ENCODE measurements around the gene SDS.

Gene SDS

DNA sequence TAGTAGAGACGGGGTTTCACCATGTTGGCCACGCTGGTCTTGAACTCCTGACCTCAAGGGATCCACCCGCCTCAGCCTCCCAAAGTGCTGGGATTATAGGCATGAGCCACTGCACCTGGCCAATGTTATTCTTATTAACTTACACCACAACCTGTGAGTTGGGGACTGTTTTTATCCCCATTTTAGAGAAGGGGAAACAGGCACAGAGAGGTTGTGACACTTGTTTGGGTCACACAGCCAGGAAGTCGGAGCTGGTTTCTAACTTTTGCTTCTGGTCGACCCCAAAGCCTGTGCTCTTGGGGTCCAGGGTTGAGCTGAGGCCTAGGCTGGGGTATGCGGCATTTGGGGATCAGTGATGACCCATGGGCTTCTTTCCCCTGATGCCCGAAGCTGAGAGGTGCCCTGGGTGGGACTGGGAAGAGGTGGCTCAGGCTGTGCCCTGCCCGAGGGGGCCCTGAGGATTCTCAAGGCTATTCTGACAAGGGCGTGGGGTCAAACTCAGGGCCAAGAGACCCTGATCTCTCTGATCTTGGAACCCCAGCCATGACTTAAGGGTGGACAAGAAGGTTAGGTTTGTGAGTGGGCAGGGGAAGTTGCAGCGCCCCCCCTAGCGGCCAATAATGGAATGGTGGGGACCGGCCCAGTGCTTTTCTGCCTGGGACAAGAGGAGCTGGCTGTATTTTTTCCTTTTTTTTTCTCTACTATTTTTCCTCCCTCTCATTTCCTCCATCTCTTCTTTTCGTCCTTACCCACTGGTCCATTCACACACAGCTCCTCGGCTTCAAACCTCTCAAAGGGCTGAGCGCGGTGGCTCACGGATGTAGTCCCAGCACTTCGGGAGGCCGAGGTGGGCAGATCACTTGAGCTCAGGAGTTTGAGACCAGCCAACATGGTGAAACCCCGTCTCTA is 21.5 kb upstream of the SDS start:
- DNase-seq (ENCODE audit: low read depth in 2 of 2): peak in 1 of 2 donors; percentile 18

DNA sequence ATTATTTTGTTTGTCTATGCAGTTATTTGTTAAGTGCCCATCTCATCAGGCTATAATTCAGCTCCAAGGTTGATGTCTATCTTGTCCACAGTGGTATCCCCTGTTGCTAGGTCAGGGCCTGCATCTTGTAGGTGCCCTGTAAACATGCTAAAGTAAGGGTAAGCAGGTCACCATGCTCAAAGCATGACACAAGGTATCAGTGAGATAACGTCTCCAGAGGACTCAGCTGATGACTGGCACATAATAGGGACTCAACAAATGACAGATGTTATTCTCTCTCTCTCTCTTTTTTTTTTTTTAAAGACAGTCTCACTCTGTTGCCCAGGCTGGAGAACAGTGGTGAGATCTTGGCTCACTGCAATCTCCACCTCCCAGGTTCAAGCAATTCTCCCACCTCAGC is 20.8 kb upstream of the SDS start:
- DNase-seq (ENCODE audit: low read depth in 2 of 2): no peak

DNA sequence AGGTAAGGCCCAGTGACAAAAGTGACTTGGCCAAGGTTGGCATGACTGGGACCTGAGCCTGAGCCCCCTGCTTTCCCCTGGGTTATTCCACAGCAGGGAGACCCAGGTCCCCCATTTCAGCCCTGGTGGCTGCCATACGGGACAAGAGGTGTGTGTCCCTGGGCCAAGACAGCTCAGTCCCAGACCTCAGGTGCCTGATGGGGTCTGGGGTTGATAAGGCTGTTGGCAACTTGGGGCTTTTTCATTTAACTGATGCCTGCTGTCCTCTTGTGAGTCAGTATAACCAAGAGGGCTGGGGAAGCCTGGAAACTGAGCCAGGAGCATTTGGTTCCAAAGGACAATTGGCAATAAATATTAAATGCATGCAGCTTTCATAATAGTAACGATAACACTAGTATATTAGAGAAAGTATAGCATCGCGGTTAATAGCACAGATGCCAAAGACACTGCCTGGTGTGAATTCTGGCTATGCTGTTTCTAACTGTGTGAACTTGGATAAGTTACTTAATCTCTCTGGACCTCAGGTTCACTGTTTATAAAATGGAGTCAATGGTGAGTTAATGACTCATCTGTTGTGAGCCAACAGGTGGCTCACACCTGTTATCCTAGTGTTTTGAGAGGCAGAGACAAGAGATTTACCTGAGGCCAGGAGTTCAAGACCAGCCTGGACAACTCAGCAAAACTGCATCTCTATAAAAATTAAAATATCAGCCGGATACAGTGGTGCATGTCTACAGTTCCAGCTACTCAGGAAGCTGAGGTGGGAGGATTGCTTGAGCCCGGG is 19.4 kb upstream of the SDS start:
- no peak for DNase-seq (ENCODE audit: low read depth in 2 of 2)

DNA sequence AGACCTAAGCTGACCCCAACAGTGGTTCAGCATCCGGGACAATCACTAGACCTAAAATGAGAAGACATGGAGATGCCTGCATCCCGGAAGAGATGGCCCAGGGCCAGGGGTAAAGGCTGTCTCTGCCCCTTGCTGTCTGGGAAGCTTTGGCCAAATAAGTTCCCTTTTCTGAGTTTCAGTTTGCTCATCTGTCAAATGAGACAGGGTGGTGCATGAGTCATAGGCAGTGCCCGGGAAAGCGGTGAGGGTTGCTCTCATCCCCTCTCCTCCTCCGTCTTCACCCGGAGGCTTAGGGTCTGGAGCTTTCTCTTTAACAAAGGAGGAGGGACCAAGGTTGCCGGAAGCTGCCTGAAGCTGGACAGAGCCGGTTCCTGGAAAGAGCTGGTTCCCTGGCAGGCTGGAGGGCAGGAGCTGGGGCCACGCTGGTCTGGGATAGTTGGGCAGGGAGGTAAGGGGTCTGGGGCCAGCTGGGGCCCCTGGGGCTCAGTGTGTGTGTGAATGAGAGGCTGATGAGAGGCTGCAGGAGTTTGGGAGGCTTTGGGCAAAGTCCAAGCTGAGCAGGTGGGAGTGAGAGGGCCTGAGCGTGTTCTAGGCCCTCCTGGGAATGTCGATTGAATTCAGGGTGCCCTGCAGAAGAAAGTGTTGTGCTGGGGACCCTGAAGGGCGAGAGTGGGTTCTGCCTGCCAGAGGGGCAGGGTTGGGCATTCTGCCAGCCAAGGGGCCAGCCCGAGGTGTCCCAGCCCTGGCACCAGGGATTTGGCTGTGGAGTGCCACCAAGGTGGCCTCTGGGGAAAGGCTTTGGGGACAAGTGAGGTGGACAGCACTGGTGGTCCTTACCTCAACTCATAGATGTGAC is 18.6 kb upstream of the SDS start, which contains the start of gene SDSL:
SDSL (plus strand) TSS at position 351 of the 856 bp plus-strand sequence. CDS start 5,603 bp downstream, outside the sequence.
- peak in 1 of 2 donors; percentile 8 for DNase-seq (ENCODE audit: low read depth in 2 of 2)

DNA sequence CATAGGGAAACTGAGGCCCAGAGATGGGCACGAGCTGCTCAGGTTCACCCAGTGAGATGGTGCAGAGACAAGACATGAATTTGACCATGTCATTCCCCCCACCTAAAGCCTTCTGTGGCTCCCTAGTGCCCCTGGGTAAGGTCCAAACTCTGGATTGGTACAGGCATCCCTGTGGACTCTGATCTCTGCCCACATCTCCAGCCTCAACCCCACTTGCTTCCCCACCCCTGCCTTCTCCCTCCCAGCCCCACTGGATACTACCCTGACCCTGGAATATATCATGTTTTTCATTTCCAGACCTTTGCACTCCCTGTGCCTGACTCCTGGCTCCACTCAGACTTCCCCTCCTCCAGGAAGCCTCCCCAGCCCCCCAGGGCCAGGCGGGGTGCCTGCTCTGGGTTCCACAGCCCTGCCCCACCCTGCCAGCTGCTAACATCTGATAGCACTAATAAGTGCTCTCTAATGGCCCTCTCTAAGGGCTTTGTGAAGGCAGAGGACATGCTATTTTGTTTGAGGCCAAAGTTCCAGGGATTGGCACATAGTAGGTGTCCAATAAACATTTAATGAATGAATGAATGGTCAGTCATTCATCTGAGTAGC is 17.4 kb upstream of the SDS start:
- DNase-seq (ENCODE audit: low read depth in 2 of 2): no peak

DNA sequence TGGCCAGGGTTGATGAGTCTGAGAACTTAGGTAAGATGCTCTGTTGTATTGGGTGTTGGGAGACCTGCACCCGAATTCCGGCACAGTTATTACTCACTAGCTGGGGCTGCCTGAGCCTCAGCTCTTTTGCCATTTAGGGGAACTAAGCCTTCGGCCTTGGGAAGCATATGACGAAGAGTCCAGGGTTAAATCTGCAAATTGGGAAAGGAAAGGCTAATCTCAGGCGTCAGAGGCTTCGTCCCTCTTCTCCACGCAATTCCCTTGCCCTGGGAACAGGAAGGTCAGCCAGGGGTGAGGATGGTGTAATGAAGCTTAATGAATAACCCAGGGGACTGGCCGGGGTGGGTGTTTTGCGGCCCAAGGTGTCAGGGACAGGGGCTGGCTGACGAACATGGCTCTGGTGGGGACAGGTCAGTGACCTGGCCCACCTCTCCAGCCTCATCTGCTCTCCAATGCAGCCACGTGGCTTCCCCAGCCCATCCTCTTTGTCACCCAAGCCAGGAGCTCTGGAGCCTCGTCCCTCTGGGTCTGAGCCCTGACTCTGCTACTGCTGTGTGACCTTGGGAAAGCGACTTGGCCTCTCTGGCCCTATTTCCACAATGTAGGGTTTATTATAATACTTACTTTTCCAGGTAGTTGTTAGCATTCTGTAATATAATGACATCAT is 14.7 kb upstream of the SDS start:
- DNase-seq (ENCODE audit: low read depth in 2 of 2): no peak

DNA sequence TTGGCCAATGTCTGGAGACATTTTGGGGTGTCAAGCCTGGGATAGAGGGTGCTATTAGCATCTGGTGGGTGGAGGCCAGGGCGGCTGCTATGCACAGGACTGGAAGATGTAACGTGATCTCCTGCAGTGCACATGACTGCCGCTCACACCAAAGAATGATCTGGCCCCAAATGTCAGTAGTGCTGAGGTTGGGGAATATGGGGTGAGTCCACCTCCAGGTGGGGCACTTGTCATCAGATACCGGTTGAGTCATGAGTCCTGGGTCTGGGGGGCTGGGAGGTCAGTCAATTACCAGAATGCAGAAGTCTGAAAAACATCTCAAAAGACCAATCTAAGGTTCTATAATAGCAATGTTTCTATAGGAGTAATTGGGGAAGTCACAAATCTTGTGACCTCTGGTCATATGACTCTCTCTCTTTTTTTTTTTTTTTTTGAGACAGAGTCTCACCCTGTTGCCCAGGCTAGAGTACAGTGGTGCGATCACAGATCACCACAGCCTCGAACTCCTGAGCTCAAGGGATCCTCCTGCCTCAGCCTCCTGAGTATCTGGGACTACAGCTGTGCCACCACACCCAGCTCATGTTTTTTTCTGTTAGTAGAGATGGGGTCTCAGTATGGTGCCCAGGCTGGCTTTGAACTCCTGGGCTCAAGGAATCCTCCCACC is 12.5 kb upstream of the SDS start:
- DNase-seq (ENCODE audit: low read depth in 2 of 2): no peak

DNA sequence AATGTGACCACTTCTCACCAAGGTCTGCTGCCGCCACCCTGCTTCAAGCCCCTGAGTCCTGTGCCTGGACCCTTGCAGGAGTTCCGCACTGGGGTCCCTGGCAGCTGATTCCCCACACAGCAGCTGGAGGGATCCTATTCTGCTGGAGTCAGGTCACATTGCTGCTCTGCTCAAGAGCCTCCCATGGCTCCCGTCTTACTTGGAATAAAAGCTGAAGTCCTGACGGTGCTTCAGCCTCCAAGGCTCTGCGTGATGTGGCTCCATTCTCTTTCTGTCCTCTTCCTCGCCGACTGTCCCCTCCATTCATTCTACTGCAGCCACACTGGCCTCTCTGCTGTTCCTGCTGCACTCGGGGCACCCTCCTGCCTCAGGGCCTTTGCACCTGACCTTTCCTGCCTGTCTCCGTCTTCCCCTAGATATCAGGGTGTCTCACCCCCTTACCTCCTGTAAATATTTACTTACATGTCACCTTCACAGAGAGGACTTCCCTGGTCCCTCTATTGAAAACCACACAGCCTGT is 10.9 kb upstream of the SDS start:
- DNase-seq (ENCODE audit: low read depth in 2 of 2): no peak

DNA sequence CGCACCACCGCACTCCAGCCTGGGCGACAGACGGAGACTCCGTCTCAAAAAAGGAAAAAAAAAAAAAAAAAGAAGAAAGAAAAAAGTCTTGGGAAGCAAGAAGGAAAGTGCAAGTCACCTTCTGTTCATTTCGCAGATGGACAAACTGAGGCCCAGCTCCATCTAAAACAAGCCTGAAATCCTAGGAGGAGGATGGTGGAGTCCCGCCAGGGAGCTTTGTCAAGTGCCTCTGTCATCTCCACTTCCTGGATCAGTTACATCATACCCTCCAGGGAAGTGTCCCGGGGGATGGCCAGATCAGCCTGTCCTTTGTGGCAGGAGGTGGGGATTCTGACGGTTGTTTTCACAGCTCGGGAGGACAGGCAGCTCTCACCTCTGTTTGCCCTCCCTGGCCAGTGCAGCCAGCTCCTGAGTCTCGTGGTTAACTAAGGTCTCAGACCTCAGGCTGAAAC is 9.8 kb upstream of the SDS start:
- DNase-seq (ENCODE audit: low read depth in 2 of 2): no peak

DNA sequence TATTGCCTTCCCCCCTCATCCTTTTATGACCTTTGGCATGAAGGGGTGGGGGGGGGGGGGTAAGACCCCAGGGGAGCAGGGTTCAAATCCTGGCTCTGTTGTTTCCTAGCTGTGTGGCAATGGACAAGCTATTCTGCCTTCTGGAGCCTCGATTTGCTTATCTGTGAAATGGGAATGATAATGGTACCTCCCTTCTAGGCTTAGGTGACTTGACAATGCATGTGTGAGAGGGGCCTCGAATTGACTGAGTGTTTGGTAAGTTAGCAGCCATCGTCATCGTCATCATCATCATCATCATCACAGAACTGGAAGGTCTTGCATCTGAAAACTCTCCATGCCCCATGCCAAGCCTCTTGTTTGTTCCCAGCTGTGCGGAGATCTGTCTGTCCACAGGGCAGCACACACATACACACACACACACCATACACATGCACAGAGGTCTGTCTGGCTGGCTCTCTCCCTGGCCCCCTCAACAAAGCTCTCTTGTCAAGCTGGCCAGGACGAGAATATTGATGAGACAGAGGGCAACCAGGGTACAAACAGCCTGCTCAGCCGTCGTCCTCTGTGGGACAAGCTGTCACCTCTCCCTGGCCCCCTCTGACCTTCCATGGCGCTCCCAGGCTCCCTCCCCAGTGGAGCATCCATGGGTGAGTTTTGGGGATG is 5.9 kb upstream of the SDS start:
- DNase-seq (ENCODE audit: low read depth in 2 of 2): no peak

DNA sequence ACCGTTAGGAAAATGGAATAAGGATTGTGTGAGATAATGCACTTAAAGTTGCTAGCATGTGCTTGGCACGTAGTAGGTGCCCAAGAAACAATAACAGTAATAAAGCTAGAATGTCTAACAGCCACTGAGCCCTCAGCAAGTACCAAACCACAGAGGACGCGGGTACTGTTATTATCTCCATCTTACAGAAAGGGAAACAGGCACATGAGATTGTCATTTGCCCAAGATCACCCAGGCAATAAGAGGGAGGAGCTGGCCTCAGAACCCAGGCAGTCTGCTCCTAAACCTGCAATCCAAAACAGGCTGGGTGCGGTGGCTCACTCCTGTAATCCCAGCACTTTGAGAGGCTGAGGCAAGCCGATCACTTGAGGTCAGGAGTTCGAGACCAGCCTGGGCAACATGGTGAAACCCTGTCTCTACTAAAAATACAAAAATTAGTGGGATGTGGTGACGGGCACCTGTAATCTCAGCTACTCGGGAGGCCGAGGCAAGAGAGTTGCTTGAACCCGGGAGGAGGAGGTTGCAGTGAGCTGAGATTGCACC is 5.1 kb upstream of the SDS start:
- DNase-seq (ENCODE audit: low read depth in 2 of 2): no peak

DNA sequence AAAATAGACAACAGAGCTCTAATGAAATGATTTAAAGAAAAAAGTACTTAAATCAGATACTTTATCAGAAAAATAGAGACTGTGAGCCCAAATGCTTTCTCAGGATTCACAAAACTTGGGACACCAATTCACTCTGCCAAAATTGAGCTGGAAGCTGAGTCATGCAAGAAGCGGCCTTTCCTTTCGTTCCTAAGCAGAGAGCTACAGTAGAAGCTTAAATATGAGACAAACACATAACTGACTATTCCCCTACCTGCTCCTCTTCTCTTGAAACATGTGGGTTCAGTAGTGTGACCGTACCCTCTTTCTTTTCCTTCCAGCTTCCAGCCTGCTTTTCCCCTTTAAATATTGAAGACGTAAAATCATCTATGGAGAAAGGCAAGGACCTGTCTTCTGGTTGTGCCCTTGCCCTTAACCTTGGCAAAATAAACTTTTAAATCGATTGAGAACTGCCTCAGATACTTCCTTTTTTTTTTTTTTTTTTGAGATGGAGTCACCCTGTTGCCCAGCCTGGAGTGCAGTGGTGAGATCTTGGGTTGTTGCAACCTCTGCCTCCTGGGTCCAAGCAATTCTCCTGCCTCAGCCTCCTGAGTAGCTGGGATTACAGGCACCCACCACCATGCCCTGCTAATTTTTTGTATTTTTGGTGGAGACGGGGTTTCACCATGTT is 4.4 kb upstream of the SDS start:
- no peak for DNase-seq (ENCODE audit: low read depth in 2 of 2)

DNA sequence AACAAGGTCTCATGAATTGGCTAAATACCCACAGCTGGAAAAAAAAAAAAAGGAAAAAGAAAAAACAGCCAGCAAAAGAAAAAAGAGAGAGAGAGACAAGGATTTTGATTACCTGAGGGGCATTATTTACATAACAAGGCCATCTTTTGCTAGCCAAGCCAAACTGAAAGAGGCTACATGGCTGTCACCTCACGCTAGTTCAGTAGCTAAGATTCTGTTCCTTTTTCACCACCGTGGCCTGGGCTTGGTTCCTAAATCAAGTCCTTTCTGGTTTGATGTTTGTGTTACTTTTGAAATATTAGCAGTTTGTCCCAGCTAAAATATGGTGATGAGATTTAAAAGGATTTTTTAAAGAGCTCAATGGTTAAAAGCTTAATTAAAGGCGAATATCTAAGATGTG is 2.0 kb upstream of the SDS start:
- DNase-seq (ENCODE audit: low read depth in 2 of 2): no peak

DNA sequence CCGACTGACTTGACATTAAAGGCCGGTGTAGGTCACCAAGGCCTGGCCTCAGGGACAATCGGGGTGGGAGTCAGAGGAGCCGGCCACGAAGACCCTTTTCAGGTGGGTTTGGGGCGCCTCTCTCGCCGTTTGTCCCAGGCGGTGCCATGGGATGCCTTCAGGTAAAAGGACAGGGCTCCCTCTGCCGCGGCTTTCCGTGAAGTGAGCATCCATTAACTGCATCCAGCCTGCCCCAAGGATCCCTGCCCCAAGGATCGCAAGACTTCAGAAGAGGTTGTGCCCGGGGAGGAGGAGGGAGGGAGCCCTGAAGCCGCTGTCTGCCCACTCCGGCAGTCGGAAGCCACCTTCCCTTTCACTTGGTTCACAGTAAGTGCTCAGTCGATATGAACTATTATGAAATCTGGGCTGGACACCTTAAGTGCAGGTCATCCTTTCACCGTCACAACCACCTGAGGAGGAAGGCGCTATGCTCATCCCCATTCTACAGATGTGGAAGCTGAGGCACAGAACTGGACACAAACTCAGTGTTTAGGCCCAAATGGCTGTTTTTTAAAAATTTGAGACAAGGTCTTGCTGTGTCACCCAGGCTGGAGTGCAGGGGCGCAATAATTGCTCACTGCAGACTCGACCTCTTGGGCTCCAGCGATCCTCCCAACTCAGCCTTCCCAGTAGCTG is 964 bp downstream of the SDS start:
- no peak for DNase-seq (ENCODE audit: low read depth in 2 of 2)

DNA sequence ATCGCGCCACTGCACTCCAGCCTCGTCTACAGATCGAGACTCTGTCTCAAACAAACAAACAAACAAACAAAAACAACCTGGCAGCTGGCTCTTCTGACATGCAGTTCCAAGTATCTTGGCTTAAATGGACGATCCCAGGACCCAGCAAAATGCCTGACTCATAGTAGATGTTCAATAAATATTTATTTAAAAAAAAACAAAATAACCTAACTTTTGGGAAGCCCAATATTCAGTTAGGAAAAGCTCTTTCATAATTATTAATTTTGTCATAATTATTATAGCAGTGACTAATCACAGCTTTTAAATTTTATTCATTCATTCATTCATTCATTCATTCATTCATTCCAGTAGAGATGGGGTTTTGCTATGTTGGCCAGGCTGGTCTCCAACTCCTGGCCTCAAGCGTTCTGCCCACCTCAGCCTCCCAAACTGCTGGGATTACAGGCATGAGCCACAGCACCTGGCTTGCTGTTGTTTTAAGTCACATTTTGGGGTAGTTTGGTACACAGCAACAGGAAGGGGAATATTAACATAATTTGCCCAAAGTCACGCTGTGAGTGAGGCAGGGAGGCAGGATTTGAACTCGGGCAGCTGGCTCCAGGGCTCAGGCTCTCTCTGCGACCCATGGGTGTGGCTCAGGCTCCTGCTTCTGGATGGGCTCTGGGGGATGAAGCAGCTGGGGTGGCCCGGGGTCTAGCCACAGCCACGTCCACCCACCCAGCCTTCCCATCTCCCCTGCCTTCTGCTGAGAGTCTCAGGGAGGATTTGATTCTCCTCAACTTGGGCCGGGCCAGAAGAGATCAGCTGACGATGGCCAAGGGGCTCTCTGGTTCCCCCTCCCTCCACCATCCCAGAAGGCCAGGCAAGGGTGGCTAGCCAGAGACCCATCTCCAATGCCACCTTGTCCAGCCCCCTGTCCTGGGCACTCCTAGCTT is 2.4 kb downstream of the SDS start:
- DNase-seq (ENCODE audit: low read depth in 2 of 2): no peak

DNA sequence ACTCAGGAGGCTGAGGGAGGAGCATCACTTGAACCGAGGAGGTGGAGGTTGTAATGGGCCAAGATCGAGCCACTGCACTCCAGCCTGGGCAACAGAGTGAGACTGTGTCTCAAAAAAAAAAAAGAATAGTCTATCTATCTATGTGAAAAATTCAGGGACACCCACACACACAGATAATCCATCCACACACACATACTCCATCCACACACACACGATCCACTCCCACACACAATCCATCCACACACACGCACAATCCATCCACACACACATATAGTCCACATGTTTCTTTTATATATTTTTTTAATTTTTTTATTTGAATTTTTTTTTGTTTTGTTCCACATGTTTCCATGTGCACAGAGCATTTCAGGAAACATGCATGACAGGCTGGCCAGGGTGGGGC is 3.3 kb downstream of the SDS start:
- DNase-seq (ENCODE audit: low read depth in 2 of 2): no peak

DNA sequence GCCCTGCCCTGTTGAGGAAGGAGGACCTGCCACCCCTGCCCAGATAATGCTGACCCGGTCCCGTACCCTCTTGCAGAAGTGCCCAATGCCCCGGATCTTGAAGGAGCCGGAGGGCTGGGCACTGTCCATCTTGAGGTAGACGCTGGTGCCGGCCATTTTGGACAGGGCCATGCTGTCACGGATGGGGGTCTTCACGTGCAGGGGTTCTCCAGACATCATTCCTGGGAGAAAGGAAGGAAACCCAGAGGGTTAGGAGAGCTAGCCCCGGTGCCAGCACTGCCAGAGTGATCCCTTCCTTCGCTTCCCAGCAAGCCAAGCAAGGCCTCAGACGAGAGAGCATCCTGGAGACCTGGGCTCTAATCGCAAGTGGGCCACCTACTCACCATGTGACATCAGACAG is 4.2 kb downstream of the SDS start:
- no peak for DNase-seq (ENCODE audit: low read depth in 2 of 2)

All from stimulated activated CD8-positive, alpha-beta memory T cell treated with anti-CD3 and anti-CD28 coated beads, Interleukin-7, amount 100 ng/mL, for 4 hours (primary cell).